Nephron (organoid): ENCODE data around the gene IRAK1BP1.
"Not testable (repeated sequence)": the region's sequence is repeated elsewhere in the genome, so short reads cannot be mapped to it uniquely, and the experiment has no call there.

ENCODE experiments used
- H3K27ac Mint-ChIP-seq, 3 experiments: 2 replicates each; pipeline ENCODE4 v1.8.0; 2020; ENCODE audit warnings: mixed read lengths in 3 of 3, mild to moderate bottlenecking in 2 of 3, moderate library complexity in 1 of 3
- H3K27me3 Mint-ChIP-seq: 2 replicates; pipeline ENCODE4 v1.8.0; 2021; ENCODE audit warnings: low read depth, mild to moderate bottlenecking, moderate library complexity, mixed read lengths
- H3K36me3 Mint-ChIP-seq: 2 replicates; pipeline ENCODE4 v1.8.0; 2020; ENCODE audit warnings: low read depth, mixed read lengths
- H3K4me1 Mint-ChIP-seq: 2 replicates; pipeline ENCODE4 v1.8.0; 2020; ENCODE audit warnings: mixed read lengths
- H3K4me3 Mint-ChIP-seq, 3 experiments: 2 replicates each; pipeline ENCODE4 v1.8.0; 2020; ENCODE audit warnings: mild to moderate bottlenecking in 3 of 3, mixed read lengths in 3 of 3, moderate library complexity in 2 of 3
- H3K9me3 Mint-ChIP-seq: 2 replicates; pipeline ENCODE4 v1.8.0; 2020; ENCODE audit warnings: mixed read lengths
- TF ChIP-seq, protein P1 (sequence below), 3 experiments: fragments of 200-600 bp; sonication (generic); IDR thresholded peaks; one replicate each; pipeline ENCODE4 v1.5.0; 2021; ENCODE audit warnings: antibody characterized with exemption in 3 of 3; ENCODE audit not compliant: unreplicated experiment in 3 of 3

Gene IRAK1BP1

GRCh38 chr6:78911218-78911940 is 44.0 kb downstream of the IRAK1BP1 start:
- no peak overlapping the region for H3K27ac Mint-ChIP-seq
- H3K4me3 Mint-ChIP-seq = peak overlapping the region; percentile 67 to 75 (median 75)
- TF ChIP-seq, protein P1, sequence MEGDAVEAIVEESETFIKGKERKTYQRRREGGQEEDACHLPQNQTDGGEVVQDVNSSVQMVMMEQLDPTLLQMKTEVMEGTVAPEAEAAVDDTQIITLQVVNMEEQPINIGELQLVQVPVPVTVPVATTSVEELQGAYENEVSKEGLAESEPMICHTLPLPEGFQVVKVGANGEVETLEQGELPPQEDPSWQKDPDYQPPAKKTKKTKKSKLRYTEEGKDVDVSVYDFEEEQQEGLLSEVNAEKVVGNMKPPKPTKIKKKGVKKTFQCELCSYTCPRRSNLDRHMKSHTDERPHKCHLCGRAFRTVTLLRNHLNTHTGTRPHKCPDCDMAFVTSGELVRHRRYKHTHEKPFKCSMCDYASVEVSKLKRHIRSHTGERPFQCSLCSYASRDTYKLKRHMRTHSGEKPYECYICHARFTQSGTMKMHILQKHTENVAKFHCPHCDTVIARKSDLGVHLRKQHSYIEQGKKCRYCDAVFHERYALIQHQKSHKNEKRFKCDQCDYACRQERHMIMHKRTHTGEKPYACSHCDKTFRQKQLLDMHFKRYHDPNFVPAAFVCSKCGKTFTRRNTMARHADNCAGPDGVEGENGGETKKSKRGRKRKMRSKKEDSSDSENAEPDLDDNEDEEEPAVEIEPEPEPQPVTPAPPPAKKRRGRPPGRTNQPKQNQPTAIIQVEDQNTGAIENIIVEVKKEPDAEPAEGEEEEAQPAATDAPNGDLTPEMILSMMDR (IDR thresholded peaks at IDR 0.05; ENCODE audit: unreplicated experiment in 3 of 3) = no peak
- H3K36me3 Mint-ChIP-seq = peaks cover 27% of the 10 kb centered on the region
- H3K4me1 Mint-ChIP-seq = peaks cover 12% of the 10 kb centered on the region
- peaks cover 9% of the 10 kb centered on the region for H3K9me3 Mint-ChIP-seq
- peaks cover 14% of the 10 kb centered on the region for H3K27me3 Mint-ChIP-seq

DNA sequence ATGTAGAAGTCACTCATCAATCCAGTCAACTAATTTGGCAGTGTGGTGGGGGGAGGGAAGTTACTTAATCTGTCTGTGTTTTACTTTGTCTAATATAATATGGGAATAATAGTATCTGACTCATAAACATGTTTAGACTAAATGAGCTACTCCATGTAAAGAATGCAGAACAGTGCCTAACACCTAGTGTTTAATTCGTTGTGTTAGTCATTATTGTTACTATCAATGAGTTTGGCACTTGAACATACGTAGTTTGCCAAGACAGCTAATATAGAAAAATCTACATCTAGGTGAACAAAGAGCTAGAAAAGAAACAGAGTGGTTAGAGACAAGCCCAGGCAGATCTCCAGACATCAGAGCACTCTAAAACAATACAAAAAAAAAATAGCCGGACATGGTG is 49.1 kb downstream of the IRAK1BP1 start:
- H3K4me1 Mint-ChIP-seq = peaks cover under 1% of the 10 kb centered on the region
- no peak overlapping the region for H3K27ac Mint-ChIP-seq
- H3K36me3 Mint-ChIP-seq = peaks cover 22% of the 10 kb centered on the region
- no peaks in the 10 kb centered on the region for H3K27me3 Mint-ChIP-seq
- peaks cover 46% of the 10 kb centered on the region for H3K9me3 Mint-ChIP-seq
- TF ChIP-seq, protein P1 (IDR thresholded peaks at IDR 0.05; ENCODE audit: unreplicated experiment in 3 of 3) = no peak
- no peak overlapping the region for H3K4me3 Mint-ChIP-seq

DNA sequence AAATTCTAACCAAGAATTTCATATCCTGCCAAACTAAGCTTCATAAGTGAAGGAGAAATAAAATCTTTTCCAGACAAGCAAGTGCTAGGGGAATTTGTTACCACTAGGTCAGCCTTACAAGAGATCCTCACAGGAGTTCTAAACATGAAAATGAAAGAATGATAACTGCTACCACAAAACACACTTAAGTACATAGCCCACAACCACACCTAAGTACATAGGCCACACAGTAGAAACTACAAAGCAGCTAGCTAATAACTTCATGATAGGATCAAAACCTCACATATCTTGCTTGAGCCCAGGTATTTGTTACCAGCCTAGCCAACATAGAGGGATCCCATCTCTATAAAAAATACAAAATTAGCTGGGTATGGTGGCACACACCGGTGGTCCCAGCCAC is 50.4 kb downstream of the IRAK1BP1 start:
- TF ChIP-seq, protein P1 (IDR thresholded peaks at IDR 0.05; ENCODE audit: unreplicated experiment in 3 of 3) = no peak
- no peak overlapping the region for H3K27ac Mint-ChIP-seq
- H3K4me3 Mint-ChIP-seq = no peak overlapping the region
- peaks cover 57% of the 10 kb centered on the region for H3K9me3 Mint-ChIP-seq
- H3K4me1 Mint-ChIP-seq = no peaks in the 10 kb centered on the region
- peaks cover 25% of the 10 kb centered on the region for H3K36me3 Mint-ChIP-seq
- no peaks in the 10 kb centered on the region for H3K27me3 Mint-ChIP-seq

DNA sequence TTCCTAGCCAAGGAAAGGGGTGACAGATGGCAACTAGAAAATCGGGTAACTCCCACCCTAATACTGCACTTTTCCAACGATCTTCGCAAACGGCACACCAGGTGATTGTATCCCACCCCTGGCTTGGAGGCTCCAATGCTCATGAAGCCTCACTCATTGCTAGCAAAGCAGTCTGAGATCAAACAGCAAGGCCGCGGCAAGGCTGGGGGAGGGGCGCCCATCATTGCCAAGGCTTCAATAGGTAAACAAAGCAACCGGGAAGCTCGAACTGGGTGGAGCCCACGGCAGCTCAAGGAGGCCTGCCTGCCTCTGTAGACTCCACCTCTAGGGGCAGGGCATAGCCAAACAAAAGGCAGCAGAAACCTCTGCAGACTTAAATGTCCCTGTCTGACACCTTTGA is 53.8 kb downstream of the IRAK1BP1 start:
- not testable (repeated sequence) for H3K27ac Mint-ChIP-seq, H3K4me3 Mint-ChIP-seq, H3K4me1 Mint-ChIP-seq, H3K27me3 Mint-ChIP-seq
- Mint-ChIP-seq H3K9me3 (peaks cover 79% of the 10 kb centered on the region), H3K36me3 (peaks cover 24% of the 10 kb centered on the region)

DNA sequence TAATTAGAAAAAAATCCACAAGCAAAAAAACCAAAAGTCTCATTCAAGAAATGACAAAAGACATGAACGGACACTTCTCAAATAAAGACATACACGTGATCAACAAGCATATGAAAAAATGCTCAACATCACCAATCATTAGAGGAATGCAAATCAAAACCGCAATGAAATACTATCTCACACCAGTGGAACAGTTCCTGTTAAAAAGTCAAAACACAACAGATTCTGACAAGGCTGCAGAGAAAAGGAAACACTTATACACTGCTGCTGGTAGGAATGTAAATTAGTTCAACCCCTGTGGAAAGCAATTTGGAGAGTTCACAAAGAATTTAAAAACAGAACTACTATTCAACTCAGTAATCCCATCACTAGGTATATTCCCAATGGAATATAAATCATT is 58.0 kb downstream of the IRAK1BP1 start:
- H3K4me1 Mint-ChIP-seq = no peaks in the 10 kb centered on the region
- no peaks in the 10 kb centered on the region for H3K27me3 Mint-ChIP-seq
- peaks cover 9% of the 10 kb centered on the region for H3K36me3 Mint-ChIP-seq
- TF ChIP-seq, protein P1 (IDR thresholded peaks at IDR 0.05; ENCODE audit: unreplicated experiment in 3 of 3) = no peak
- peaks cover 78% of the 10 kb centered on the region for H3K9me3 Mint-ChIP-seq
- H3K27ac Mint-ChIP-seq = no peak overlapping the region
- no peak overlapping the region for H3K4me3 Mint-ChIP-seq

GRCh38 chr6:78935553-78935952 is 68.2 kb downstream of the IRAK1BP1 start:
- peaks cover 15% of the 10 kb centered on the region for H3K9me3 Mint-ChIP-seq
- H3K27ac Mint-ChIP-seq = no peak overlapping the region
- no peak overlapping the region for H3K4me3 Mint-ChIP-seq
- TF ChIP-seq, protein P1 (IDR thresholded peaks at IDR 0.05; ENCODE audit: unreplicated experiment in 3 of 3) = no peak
- no peaks in the 10 kb centered on the region for H3K27me3 Mint-ChIP-seq
- H3K4me1 Mint-ChIP-seq = no peaks in the 10 kb centered on the region
- H3K36me3 Mint-ChIP-seq = peaks cover 65% of the 10 kb centered on the region
